Measurements from ENCODE around the gene TSEN54.

Gene TSEN54

GRCh38 chr17:75488693-75489510 is 27.4 kb upstream of the TSEN54 start:
- no peak for DNase-seq (ENCODE audit: low read depth, low spot score)

GRCh38 chr17:75489511-75489955 is 26.8 kb upstream of the TSEN54 start:
- DNase-seq (ENCODE audit: low read depth, low spot score) = no peak

- DNase-seq (ENCODE audit: low read depth, low spot score) = no peak
These were observed 26.1 kb upstream of the TSEN54 start for GRCh38 chr17:75490173-75490743.

- DNase-seq (ENCODE audit: low read depth, low spot score) = no peak
These were observed 25.2 kb upstream of the TSEN54 start for GRCh38 chr17:75490953-75491649.

- DNase-seq (ENCODE audit: low read depth, low spot score) = no peak
These were observed 24.6 kb upstream of the TSEN54 start for GRCh38 chr17:75491680-75492079.

- DNase-seq (ENCODE audit: low read depth, low spot score) = no peak
These were observed 23.7 kb upstream of the TSEN54 start for GRCh38 chr17:75492555-75493168.

GRCh38 chr17:75493476-75494129 is 22.7 kb upstream of the TSEN54 start:
- no peak for DNase-seq (ENCODE audit: low read depth, low spot score)

GRCh38 chr17:75494326-75494877 is 21.9 kb upstream of the TSEN54 start:
- DNase-seq (ENCODE audit: low read depth, low spot score) = no peak

GRCh38 chr17:75496005-75496404 is 20.3 kb upstream of the TSEN54 start:
- DNase-seq (ENCODE audit: low read depth, low spot score) = no peak

GRCh38 chr17:75498039-75498725 is 18.1 kb upstream of the TSEN54 start:
- DNase-seq (ENCODE audit: low read depth, low spot score) = no peak

- DNase-seq (ENCODE audit: low read depth, low spot score) = no peak
These were observed 17.6 kb upstream of the TSEN54 start for GRCh38 chr17:75498726-75499213.

GRCh38 chr17:75499313-75500022 is 16.9 kb upstream of the TSEN54 start:
- no peak for DNase-seq (ENCODE audit: low read depth, low spot score)

- DNase-seq (ENCODE audit: low read depth, low spot score) = no peak
These were observed 15.7 kb upstream of the TSEN54 start for GRCh38 chr17:75500419-75501216.

- no peak for DNase-seq (ENCODE audit: low read depth, low spot score)
These were observed 14.8 kb upstream of the TSEN54 start for GRCh38 chr17:75501378-75502071.

- DNase-seq (ENCODE audit: low read depth, low spot score) = no peak
These were observed 14.1 kb upstream of the TSEN54 start for GRCh38 chr17:75502072-75502720.

- DNase-seq (ENCODE audit: low read depth, low spot score) = no peak
These were observed 13.5 kb upstream of the TSEN54 start for GRCh38 chr17:75502721-75503329.

- no peak for DNase-seq (ENCODE audit: low read depth, low spot score)
These were observed 12.9 kb upstream of the TSEN54 start for GRCh38 chr17:75503337-75503950.
